SK-N-SH treated with all-trans-retinoic acid at 6 μM for 48 hours (cell line): ENCODE measurements around the gene NOP14.

ENCODE experiments used
- ARNTL ChIP-seq: fragments of 450-650 bp; formaldehyde crosslinking; IDR thresholded peaks from 2 replicates; pipeline ENCODE4 v1.5.0; 2020; ENCODE audit warnings: low read depth, mild to moderate bottlenecking, moderate library complexity, borderline replicate concordance
- ISL1 ChIP-seq: fragments of 250-450 bp; sonication (Bioruptor Pico); IDR thresholded peaks from 2 replicates; pipeline ENCODE4 v2.1.2; 2022; ENCODE audit warnings: mild to moderate bottlenecking, moderate library complexity
- RARB ChIP-seq: fragments of 250-450 bp; sonication (Bioruptor Pico); IDR thresholded peaks from 2 replicates; pipeline ENCODE4 v1.8.0; 2021; ENCODE audit warnings: mild to moderate bottlenecking, moderate library complexity
- TCF4 ChIP-seq: fragments of 250-450 bp; sonication (Bioruptor Pico); IDR thresholded peaks from 2 replicates; pipeline ENCODE4 v1.8.0; 2021; ENCODE audit warnings: mild to moderate bottlenecking, moderate library complexity, borderline replicate concordance
- ZNF70 ChIP-seq: fragments of 450-650 bp; formaldehyde crosslinking; IDR thresholded peaks from 2 replicates; pipeline ENCODE4 v1.5.0; 2020; ENCODE audit warnings: mild to moderate bottlenecking, moderate library complexity
- TF ChIP-seq, protein P1 (sequence below): fragments of 250-450 bp; sonication (Bioruptor Pico); IDR thresholded peaks from 2 replicates; pipeline ENCODE4 v1.8.0; 2020; ENCODE audit warnings: mild to moderate bottlenecking, moderate library complexity, borderline replicate concordance
- TF ChIP-seq, protein P2 (sequence below): fragments of 250-450 bp; sonication (Bioruptor Pico); IDR thresholded peaks from 2 replicates; pipeline ENCODE4 v1.5.1; 2020; ENCODE audit warnings: low read depth, mild to moderate bottlenecking, moderate library complexity

- TF ChIP-seq TCF4 (CRISPR knock-in tag) (no peak), ISL1 (CRISPR knock-in tag) (no peak), ZNF70 (no peak), RARB (no peak), ARNTL (no peak)
- TF ChIP-seq, protein P1, sequence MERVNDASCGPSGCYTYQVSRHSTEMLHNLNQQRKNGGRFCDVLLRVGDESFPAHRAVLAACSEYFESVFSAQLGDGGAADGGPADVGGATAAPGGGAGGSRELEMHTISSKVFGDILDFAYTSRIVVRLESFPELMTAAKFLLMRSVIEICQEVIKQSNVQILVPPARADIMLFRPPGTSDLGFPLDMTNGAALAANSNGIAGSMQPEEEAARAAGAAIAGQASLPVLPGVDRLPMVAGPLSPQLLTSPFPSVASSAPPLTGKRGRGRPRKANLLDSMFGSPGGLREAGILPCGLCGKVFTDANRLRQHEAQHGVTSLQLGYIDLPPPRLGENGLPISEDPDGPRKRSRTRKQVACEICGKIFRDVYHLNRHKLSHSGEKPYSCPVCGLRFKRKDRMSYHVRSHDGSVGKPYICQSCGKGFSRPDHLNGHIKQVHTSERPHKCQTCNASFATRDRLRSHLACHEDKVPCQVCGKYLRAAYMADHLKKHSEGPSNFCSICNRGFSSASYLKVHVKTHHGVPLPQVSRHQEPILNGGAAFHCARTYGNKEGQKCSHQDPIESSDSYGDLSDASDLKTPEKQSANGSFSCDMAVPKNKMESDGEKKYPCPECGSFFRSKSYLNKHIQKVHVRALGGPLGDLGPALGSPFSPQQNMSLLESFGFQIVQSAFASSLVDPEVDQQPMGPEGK (CRISPR knock-in tag) = no peak
- TF ChIP-seq, protein P2, sequence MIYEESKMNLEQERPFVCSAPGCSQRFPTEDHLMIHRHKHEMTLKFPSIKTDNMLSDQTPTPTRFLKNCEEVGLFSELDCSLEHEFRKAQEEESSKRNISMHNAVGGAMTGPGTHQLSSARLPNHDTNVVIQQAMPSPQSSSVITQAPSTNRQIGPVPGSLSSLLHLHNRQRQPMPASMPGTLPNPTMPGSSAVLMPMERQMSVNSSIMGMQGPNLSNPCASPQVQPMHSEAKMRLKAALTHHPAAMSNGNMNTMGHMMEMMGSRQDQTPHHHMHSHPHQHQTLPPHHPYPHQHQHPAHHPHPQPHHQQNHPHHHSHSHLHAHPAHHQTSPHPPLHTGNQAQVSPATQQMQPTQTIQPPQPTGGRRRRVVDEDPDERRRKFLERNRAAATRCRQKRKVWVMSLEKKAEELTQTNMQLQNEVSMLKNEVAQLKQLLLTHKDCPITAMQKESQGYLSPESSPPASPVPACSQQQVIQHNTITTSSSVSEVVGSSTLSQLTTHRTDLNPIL (CRISPR knock-in tag) = no peak
Observed at GRCh38 chr4:2946812-2947600, 16.2 kb downstream of the NOP14 start.
